K562 (cell line): ENCODE results near the gene ZNF432. TPM values are rescaled to one million over a fixed set of nuclear protein-coding genes. Genes with fewer than 3 reads are reported as not detected.

ENCODE experiments used
- ATAC-seq: fragments of 200-7000 bp; cut with Tn5 transposase; 3 replicates; pipeline ENCODE4 v1.9.1; 2020; ENCODE audit warnings: moderate library complexity
- BruUV-seq: library from RNA; stranded (reverse); fragments of 400-500 nt; replicated peaks from 2 replicates; lab custom pipeline; 2021; lab: Mats Ljungman, UMichigan
- CTCF ChIA-PET: fragments of 300-600 bp; formaldehyde crosslinking; extraction: SDS; loops from one replicate; lab custom pipeline; 2021; ENCODE audit warnings: low intra/inter-chr PET ratio; lab: Yijun Ruan, JAX
- POLR2A ChIA-PET: fragments of 300-600, 350-650 bp; sonication (Branson Sonifier 250); formaldehyde crosslinking; extraction: SDS; loops from one replicate; lab custom pipeline; 2021; ENCODE audit warnings: antibody characterized with exemption, inconsistent platforms; lab: Yijun Ruan, JAX
- DNase-seq, 4 experiments: peaks; one replicate each; pipeline versions ENCODE4 v3.0.0 to v3.0.0-alpha.2; 2011 to 2018; ENCODE audit warnings: low spot score in 3 of 4, mixed read lengths in 3 of 4; ENCODE audit errors: extremely low read depth in 1 of 4
- FAIRE-seq: peaks from 2 replicates; lab custom pipeline; 2011; peaks lifted over from hg19 to GRCh38; lab: Jason Lieb, UNC
- H2AFZ ChIP-seq: 2 replicates; pipeline ENCODE4 v1.6.0; 2011; ENCODE audit warnings: low read depth, low read length, control low read depth, inconsistent platforms
- H3K27ac ChIP-seq: fragments of 200-600 bp; 3 replicates; pipeline ENCODE4 v1.8.0; 2011; ENCODE audit warnings: low read depth, mild to moderate bottlenecking, control low read depth, inconsistent platforms, low read length, moderate library complexity, mixed read lengths; ENCODE audit errors: extremely low read depth
- H3K27me3 ChIP-seq, 2 experiments: fragments of 300-600 bp in 1 of 2; 2 replicates in 1 of 2; 3 replicates in 1 of 2; pipeline versions ENCODE4 v1.6.0 to v1.8.0; 2011; ENCODE audit warnings: inconsistent platforms in 2 of 2, low read length in 2 of 2, mild to moderate bottlenecking in 1 of 2, mixed read lengths in 1 of 2, moderate library complexity in 1 of 2; ENCODE audit not compliant: control insufficient read depth in 2 of 2, insufficient read depth in 2 of 2
- H3K36me3 ChIP-seq: fragments of 300-600 bp; 3 replicates; pipeline ENCODE4 v1.8.0; 2011; ENCODE audit warnings: mild to moderate bottlenecking, low read length, inconsistent platforms; ENCODE audit not compliant: control insufficient read depth, insufficient read depth
- H3K4me1 ChIP-seq, 2 experiments: fragments of 200-600 bp in 1 of 2; replicated peaks in 1 of 2; 2 replicates in 1 of 2; 3 replicates in 1 of 2; pipeline versions ENCODE4 v1.5.1 to v1.8.0; 2011; ENCODE audit warnings: inconsistent platforms in 2 of 2, low read length in 2 of 2, mild to moderate bottlenecking in 1 of 2, mixed read lengths in 1 of 2, moderate library complexity in 1 of 2; ENCODE audit not compliant: control insufficient read depth in 2 of 2, insufficient read depth in 2 of 2
- H3K4me2 ChIP-seq: 2 replicates; pipeline ENCODE4 v1.6.1; 2011; ENCODE audit warnings: low read length, control low read depth, inconsistent platforms, mixed read lengths; ENCODE audit not compliant: insufficient read depth
- H3K4me3 ChIP-seq: fragments of 200-600 bp; sonication (generic), shearing (Covaris generic); 2 replicates; pipeline ENCODE4 v1.5.1; 2016; ENCODE audit warnings: control low read depth, inconsistent platforms
- H3K79me2 ChIP-seq: fragments of 200-600 bp; 3 replicates; pipeline ENCODE4 v1.8.0; 2011; ENCODE audit warnings: low read length, inconsistent platforms; ENCODE audit not compliant: control insufficient read depth, insufficient read depth
- H3K9ac ChIP-seq, 2 experiments: 2 replicates each; pipeline versions ENCODE4 v1.6.0 to v1.6.1; 2011; ENCODE audit warnings: low read depth in 2 of 2, low read length in 2 of 2, control low read depth in 1 of 2, inconsistent platforms in 1 of 2, mild to moderate bottlenecking in 1 of 2, mixed read lengths in 1 of 2; ENCODE audit not compliant: insufficient read depth in 1 of 2
- H3K9me1 ChIP-seq: one replicate; pipeline ENCODE4 v1.6.0; 2011; ENCODE audit warnings: inconsistent platforms, mild to moderate bottlenecking, low read length, moderate library complexity; ENCODE audit not compliant: control insufficient read depth, insufficient read depth
- H3K9me3 ChIP-seq: replicated peaks from 2 replicates; pipeline ENCODE4 v1.5.1; 2011; ENCODE audit warnings: low read depth, low read length, inconsistent platforms; ENCODE audit not compliant: control insufficient read depth, insufficient read depth
- H4K20me1 ChIP-seq: replicated peaks from 2 replicates; pipeline ENCODE4 v1.6.1; 2011; ENCODE audit warnings: low read length, inconsistent platforms, mixed read lengths; ENCODE audit not compliant: control insufficient read depth, insufficient read depth
- CBFB ChIP-seq: sonication (generic); formaldehyde crosslinking; IDR thresholded peaks from 2 replicates; pipeline ENCODE4 v1.4.0; 2020; ENCODE audit warnings: mild to moderate bottlenecking, missing genetic modification reagents
- CBX3 ChIP-seq, 2 experiments: IDR thresholded peaks; 1 replicate in 1 of 2; 2 replicates in 1 of 2; pipeline ENCODE4 v1.6.1; 2012; ENCODE audit warnings: inconsistent platforms in 2 of 2, low read length in 2 of 2, borderline replicate concordance in 1 of 2, control low read depth in 1 of 2
- ETS1 ChIP-seq: conservative IDR thresholded peaks from 2 replicates; pipeline ENCODE4 v1.6.1; 2011; ENCODE audit warnings: low read depth, mild to moderate bottlenecking, low read length; ENCODE audit not compliant: control insufficient read depth
- SAP30 ChIP-seq: fragments of 200-600 bp; sonication (generic); IDR thresholded peaks from 2 replicates; pipeline ENCODE4 v1.6.1; 2012; ENCODE audit warnings: borderline replicate concordance, low read depth, mild to moderate bottlenecking, moderate library complexity, low read length, control low read depth, inconsistent platforms; ENCODE audit not compliant: insufficient read depth, poor library complexity, severe bottlenecking
- TRIM24 ChIP-seq, 2 experiments: fragments of 450-650 bp; IDR thresholded peaks; 2 replicates each; pipeline ENCODE4 v1.6.1; 2016
- TRIM28 ChIP-seq: fragments of 450-650 bp; IDR thresholded peaks from 2 replicates; pipeline ENCODE4 v1.6.1; 2017
- ZNF274 ChIP-seq: IDR thresholded peaks from 2 replicates; pipeline ENCODE4 v1.6.1; 2011; ENCODE audit warnings: low read depth, mild to moderate bottlenecking, low read length, moderate library complexity, borderline replicate concordance
- ZNF280A ChIP-seq: fragments of 450-650 bp; IDR thresholded peaks from 2 replicates; pipeline ENCODE4 v1.6.1; 2018; ENCODE audit warnings: mild to moderate bottlenecking, low read depth; ENCODE audit not compliant: partially characterized antibody
- ZNF75A ChIP-seq: fragments of 450-650 bp; formaldehyde crosslinking; IDR thresholded peaks from 2 replicates; pipeline ENCODE4 v1.4.0; 2020; ENCODE audit warnings: mild to moderate bottlenecking
- WGBS: fragments of 100-300 bp; shearing (Covaris generic); methylation state at CpG from one replicate; pipeline ENCODE4 v1.1.6; 2016; ENCODE audit warnings: low coverage, mixed read lengths; ENCODE audit not compliant: insufficient coverage; ENCODE audit errors: missing lambda C conversion rate; 5-methylcytosine and 5-hydroxymethylcytosine counted together
- in situ Hi-C: fragments of 300-500 bp; cut with MboI; formaldehyde crosslinking; loops from 4 replicates; pipeline ENCODE4 v1.15.0; 2018; ENCODE audit warnings: inconsistent platforms, mixed read lengths
- intact Hi-C: fragments of 100-400 bp; cut with micrococcal nuclease; formaldehyde crosslinking; loops from 2 replicates; pipeline ENCODE4 v1.14.2; 2022
- polyA plus RNA-seq, 8 experiments: library from polyadenylated mRNA; depleted of rRNA in 4 of 8; stranded (reverse) in 5 of 8; unstranded in 3 of 8; fragments of >200 nt; fragmentation: Nextera tagmentation in 2 of 8; fragmentation: Illumina TruSeq in 1 of 8; extraction: Ambion mirVana in 2 of 8; extraction: Trizol in 1 of 8; gene quantifications; 2 replicates each; pipeline versions ENCODE4 v1.2.1 to v1.2.3, GENCODE V29; 2011 to 2014; ENCODE audit warnings: inconsistent platforms in 1 of 8, missing spikeins in 1 of 8
- total RNA-seq, 7 experiments: library from RNA; depleted of rRNA in 6 of 7; stranded (reverse); fragments of >200 nt in 6 of 7; fragmentation: Illumina TruSeq in 2 of 7; extraction: Trizol in 2 of 7; gene quantifications; 2 replicates each; pipeline versions ENCODE4 v1.2.1 to v1.2.3, GENCODE V29; 2011 to 2021; ENCODE audit warnings: low replicate concordance in 1 of 7

ZNF432 gene
- total and polyA plus RNA-seq, 9 of the 15 experiments (the other 6 are each of a cell fraction or from before 2014, with no cell fraction given): 2.6 to 6.8 (median 4.0) TPM

GRCh38 chr19:51994048-51994644, 54.5 kb downstream of the ZNF432 start:
- H3K4me3 ChIP-seq: no peak overlapping the region
- FAIRE-seq: no peak
- no peak overlapping the region for H3K27ac ChIP-seq
- no peak overlapping the region for H3K9ac ChIP-seq
- H3K4me1 ChIP-seq: no peaks in the 10 kb centered on the region
- WGBS: 22% methylated on average over 2 of the region's 2 CpGs
- DNase-seq: no peak
- H3K79me2 ChIP-seq: no peaks in the 10 kb centered on the region
- intact Hi-C loops: no loop called here
- BruUV-seq: no TSS peak
- peaks cover 21% of the 10 kb centered on the region for H3K9me3 ChIP-seq
- H3K27me3 ChIP-seq: no peaks in the 10 kb centered on the region
- H4K20me1 ChIP-seq: no peaks in the 10 kb centered on the region
- no peaks in the 10 kb centered on the region for H3K36me3 ChIP-seq
- ChIA-PET CTCF (interaction anchor here (0.6 kb wide), 1 partner anchor 356 kb away, joined by 3 read pairs; no protein-coding TSS in a partner anchor), POLR2A (no interaction called here)
- no peak for ATAC-seq
- H3K9me1 ChIP-seq: no peaks in the 10 kb centered on the region
- TF ChIP-seq ZNF75A (CRISPR knock-in tag): peak; percentile 94
- TF ChIP-seq ETS1: 0 out of 2 replicates have a peak, but pooled peaks have one; percentile 43
- TF ChIP-seq SAP30: no peak
- peak in 1 of 2 experiments; percentile 33; a peak in 1 of 4 replicates for TF ChIP-seq TRIM24 (IDR thresholded peaks at IDR 0.05)
- TF ChIP-seq TRIM28: 0 out of 2 replicates have a peak, but pooled peaks have one; percentile 71
- peak in 1 of 2 experiments; percentile 18; a peak in 1 of 3 replicates for TF ChIP-seq CBX3 (IDR thresholded peaks at IDR 0.05; ENCODE audit: borderline replicate concordance in 1 of 2, low read length in 2 of 2)
- TF ChIP-seq ZNF280A: peak; percentile 24
- no peak for TF ChIP-seq CBFB (CRISPR knock-in tag)
- peak; percentile 99 for TF ChIP-seq ZNF274
- H2AFZ ChIP-seq: no peak overlapping the region
- H3K4me2 ChIP-seq: no peak overlapping the region
- in situ Hi-C loops: no loop called here
